NCI-H345 treated with DMSO at 0.1 percent for 48 hours (cell line): ENCODE data around the gene AMBP.

Experiments
- DNase-seq: peaks from one replicate; lab custom pipeline; 2025; ENCODE audit not compliant: unreplicated experiment; lab: John Stamatoyannopoulos, UW

The AMBP gene

GRCh38 chr9:114033397-114034103 is 44.5 kb downstream of the AMBP start:
- DNase-seq = no peak

DNA sequence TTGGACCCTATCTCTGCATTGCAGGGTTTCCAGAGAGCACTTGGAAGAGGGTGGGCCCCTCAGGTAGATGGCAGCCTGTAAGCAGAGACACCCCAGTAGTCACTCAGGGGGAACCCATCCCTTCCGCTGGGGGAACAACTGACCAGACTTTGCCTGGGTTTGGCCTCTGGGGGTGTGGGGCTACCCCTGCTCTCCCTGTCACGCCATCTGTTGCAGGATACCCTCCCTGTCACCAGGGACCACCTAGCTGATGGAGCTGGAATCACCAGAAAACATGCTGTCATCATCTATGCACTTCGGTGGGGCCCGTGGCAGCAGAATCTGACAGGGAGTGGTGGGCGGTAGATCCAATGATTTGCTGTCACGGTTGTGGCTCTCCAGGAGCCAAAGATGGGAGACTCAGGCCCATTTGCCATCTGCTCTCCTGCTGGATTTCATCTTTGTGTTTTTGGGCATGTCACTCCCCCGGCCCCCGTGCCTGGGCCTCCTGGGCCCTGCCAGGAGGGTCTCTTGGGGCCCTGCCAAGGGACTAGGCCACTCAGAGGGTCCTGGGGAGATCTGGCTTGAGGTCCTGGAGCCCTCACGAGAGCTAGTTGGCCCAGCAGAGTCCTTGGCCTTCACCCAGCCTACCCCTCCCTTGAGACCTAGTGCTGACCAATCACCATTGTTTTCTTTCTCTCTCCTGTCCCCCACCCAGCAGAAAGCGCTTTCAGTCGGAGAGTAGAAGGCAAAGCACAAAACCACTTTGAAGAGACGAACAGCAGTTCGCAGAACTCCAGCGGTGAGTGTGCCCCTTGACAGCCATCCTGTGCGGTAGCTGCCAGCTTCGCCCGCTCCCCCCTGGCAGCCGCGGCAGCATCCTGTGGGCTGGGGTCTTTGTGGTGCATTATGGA is 45.9 kb downstream of the AMBP start:
- DNase-seq = no peak

- no peak for DNase-seq
Observed at GRCh38 chr9:114031037-114031630, 47.0 kb downstream of the AMBP start.

DNA sequence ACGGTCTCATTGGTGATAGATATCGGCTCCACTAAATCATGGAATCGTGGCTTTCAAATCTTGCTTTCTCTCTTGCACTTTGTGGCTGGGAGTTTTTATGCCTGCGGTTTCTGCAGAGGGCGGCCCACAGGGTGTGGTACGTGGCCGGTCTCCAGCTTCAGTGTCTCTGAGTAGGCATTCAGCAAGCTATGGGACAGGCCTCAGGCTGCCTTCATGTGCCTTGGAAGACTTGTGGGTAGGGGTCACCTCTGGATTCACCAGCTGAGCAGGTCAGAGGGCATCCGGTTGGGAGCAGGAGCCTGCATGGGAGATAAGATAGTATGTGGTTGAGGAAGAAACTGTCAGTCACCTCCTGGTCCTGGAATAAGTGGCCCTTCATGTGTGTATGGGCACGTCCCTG is 47.7 kb downstream of the AMBP start:
- no peak for DNase-seq

- no peak for DNase-seq
Observed at GRCh38 chr9:114029311-114030170, 48.6 kb downstream of the AMBP start.

- no peak for DNase-seq
Observed at GRCh38 chr9:114028646-114029045, 49.5 kb downstream of the AMBP start.

- DNase-seq = no peak
Observed at GRCh38 chr9:114027863-114028465, 50.1 kb downstream of the AMBP start.

- no peak for DNase-seq
Observed at GRCh38 chr9:114027159-114027862, 50.8 kb downstream of the AMBP start.

DNA sequence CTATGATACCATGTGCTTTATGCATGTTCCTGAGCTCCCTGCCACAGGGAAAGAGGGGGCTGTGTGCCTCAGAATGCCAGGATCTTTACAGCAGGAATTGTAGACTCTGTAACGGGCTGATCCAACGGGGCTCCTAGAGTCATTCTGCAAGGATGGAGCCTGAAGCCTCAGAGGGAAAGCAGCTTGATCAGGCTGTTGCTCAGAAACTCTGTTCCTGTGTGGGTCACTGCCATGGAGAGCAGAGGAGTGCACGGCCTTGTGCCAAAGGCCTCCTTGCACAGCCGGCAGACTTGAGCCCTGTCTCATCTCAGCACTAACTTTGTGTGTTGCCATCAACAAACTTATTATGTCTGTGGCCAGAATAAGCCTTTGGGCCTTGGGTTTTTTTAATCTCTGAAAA is 51.8 kb downstream of the AMBP start:
- DNase-seq = no peak

DNA sequence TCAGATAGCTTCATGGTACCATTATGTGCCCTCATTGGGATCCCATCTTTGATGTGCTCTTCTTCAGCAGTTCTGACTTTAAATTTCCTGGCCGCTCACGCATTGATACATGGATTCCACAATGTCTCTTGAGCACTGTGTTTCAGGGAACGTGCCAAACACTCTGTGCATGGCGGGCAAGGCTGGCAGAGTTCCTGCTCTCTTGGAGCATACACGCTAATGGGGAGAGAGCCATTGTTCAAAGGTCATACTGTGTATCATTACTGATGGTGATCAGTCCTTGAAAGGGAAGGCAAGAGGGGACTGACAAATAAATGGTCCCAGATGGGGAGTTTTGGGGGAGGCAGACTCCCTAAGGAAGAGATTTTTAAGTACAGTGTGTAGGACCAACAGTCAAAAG is 52.3 kb downstream of the AMBP start:
- no peak for DNase-seq

DNA sequence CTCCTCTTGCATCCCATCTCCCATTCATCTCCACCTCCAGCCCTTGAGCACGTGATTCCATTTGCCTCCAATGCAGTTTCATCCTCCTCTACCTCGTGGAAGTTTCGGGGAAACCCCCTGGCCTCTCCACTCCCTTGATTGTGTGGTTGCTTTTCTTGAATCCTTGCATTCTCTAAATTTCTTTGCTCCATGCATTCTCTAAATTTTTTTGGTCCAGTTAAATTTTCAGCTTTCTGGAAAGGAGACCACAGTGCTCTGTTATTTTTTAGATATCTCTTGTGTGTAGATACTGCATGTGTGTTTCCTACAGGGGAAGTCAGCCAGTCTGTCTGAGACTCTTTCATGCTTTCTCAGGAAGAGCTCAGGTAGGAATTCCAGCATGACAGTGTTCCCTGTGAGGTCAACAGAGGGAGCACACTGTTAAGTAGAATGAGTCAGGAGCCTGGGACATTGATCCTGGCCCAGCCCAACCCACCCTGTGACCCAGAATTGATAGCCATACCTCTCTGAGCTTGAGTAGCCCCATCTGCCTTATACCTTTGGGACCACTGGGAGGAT is 52.8 kb downstream of the AMBP start:
- DNase-seq = no peak

DNA sequence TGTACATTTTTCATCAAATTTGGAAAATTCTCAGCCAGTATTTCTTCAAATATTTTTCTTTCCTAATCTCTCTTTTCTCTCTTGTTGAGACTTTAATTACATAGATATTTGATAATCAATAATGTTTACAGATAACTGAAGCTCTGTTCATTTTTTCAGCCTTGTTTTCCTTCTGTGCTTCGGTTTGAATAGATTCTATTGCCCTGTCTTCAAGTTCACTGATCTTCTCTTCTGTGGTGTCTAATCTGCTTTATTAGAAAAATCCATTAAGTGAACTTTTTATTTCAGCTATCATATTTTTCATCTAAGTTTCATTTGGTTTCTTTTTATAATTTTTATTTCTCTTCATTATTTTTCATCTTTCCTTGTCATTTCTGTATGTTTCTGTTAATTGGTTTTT is 54.1 kb downstream of the AMBP start:
- DNase-seq = no peak

DNA sequence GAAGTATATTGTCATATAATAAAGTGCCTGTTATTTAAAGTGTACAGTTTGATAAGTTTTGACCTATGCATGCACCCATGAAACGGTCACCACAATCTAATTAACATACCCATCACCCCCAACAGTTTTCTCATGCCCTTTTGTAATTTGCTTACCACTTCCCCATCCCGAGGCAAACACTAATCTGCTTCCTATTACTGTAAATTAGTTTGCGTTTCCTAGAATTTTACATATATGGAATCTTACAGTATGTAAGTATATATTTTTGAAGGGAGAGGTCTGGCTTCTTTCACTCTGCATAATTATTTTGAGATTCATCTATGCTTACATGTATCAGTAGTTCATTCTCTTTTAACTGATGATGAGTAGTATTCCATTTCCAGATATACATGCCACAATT is 56.5 kb downstream of the AMBP start:
- DNase-seq = no peak

DNA sequence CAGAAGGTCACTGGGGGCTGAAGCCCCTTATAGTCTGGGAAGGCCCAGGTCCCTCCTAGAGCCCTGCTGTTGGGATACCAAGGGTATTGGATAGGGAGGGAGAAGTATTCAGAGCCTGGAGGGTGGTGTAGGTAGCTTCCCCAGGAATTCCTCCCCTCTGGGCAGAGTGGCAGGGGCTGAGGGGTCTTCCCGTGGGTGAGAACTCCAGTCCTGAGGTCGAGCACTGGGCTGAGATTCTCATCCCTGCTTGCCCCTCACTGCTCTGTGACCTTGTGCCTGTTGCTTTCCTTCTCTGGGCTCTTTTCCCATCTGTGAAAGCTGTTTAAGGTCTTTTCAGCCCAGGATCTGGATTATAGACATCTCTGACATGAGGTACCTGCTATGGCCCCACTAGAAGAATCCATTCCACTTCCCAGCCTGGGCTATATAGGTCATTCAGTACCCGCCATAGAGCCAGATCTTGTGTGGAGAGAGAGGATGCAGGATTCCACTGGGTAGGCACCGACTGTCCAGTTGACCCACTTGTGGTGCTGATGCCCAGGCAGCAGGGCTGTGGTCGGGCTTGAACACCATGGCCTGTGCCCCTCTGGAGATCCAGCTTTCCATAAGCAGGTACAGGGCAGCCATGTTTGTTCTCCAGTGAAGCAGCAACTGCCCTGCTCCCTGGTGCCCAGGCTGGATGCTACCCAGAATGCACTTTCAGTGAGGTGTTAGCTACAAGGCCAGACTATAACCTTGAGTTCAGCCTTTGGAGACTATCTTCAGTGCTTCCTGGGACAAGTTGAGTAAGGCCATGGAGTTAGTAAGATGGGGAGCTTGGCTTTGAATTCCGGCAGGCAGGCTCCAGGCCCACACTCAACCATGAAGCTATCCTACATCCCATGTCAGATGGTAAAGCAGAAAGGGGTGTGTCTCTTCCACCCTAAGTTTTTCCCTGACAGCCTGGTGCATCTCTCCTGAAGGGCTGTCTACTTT is 60.1 kb downstream of the AMBP start:
- DNase-seq = no peak

- DNase-seq = no peak
Observed at GRCh38 chr9:114016629-114017423, 61.3 kb downstream of the AMBP start.

GRCh38 chr9:114016101-114016500 is 62.0 kb downstream of the AMBP start:
- no peak for DNase-seq

DNA sequence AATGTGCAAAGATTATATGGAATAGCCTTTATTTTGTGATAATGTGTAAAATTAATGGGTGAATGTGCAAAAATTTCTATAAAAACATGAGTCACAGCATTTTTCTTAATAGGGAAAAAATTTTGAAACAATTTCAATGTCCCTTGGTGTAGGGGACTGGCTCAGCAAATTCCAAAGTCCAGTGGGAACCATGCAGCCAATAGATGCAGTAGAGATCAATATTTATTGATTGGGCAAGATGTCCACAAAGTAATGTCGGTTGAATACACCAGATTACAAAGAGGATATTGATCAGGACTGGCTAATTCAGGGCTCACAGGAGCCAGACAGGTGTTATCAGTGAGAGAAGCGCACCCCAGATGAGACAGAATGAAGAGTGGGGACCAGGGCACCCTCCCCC is 62.5 kb downstream of the AMBP start:
- DNase-seq = no peak

- DNase-seq = no peak
Observed at GRCh38 chr9:114014044-114014443, 64.1 kb downstream of the AMBP start.
